ENCODE results near the gene PLCH1. TPM values are rescaled to one million over a fixed set of nuclear protein-coding genes. Genes with fewer than 3 reads are reported as not detected.

PLCH1 gene
- total and polyA plus RNA-seq, 2 donors (not counting 1 experiment from before 2014, with no cell fraction given): 0.27 TPM; not detected in 1

DNA sequence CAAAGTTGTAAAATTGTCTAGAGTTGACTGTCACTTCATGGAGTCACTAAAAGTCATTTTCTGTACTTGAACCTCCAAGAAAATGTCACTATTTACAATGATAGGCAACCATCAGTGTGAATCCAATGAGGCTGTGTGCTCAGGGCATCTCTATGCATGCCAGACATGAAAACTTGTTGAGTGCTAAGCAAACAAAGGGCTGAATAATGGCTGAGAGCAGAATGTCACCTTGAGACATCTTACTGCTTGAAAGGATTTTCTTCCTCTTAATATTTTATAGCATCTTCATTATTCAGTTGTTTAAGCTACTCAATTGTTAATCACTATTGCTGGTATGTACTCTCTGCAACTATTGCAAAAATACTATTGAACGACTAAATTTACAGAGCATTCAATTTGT is 184.7 kb downstream of the PLCH1 start:
- Mint-ChIP-seq H3K9me3 (ENCODE audit: insufficient read depth) (no peaks in the 10 kb centered on the region), H3K4me1 (peaks cover 3% of the 10 kb centered on the region), H3K27me3 (no peaks in the 10 kb centered on the region), H3K4me3 (no peak overlapping the region), H3K27ac (no peak overlapping the region)
- ChIA-PET POLR2A (no interaction called here), CTCF (no interaction called here)
- Histone ChIP-seq H3K27ac (ENCODE audit: low read length in 2 of 2) (no peak overlapping the region), H3K9me3 (ENCODE audit: control extremely low read depth in 1 of 3, control insufficient read depth in 2 of 3, insufficient read depth in 1 of 3, low read length in 2 of 3) (no peaks in the 10 kb centered on the region), H3K9ac (ENCODE audit: low read length) (no peak overlapping the region), H3K4me3 (ENCODE audit: control extremely low read depth in 1 of 5, extremely low read depth in 1 of 5, insufficient read depth in 1 of 5, low read depth in 2 of 5, low read length in 4 of 5) (no peak overlapping the region), H3K4me1 (ENCODE audit: control insufficient read depth in 2 of 2, insufficient read depth in 2 of 2, low read length in 2 of 2) (no peaks in the 10 kb centered on the region), H3K79me2 (ENCODE audit: control insufficient read depth, insufficient read depth, low read length) (no peaks in the 10 kb centered on the region), H3K27me3 (replicated peaks in 1 of 4; ENCODE audit: control extremely low read depth in 1 of 4, control insufficient read depth in 3 of 4, insufficient read depth in 4 of 4, low read length in 3 of 4) (no peaks in the 10 kb centered on the region), H2AFZ (ENCODE audit: insufficient read depth, low read depth, low read length, poor library complexity, severe bottlenecking) (no peak overlapping the region), H3K4me2 (replicated peaks; ENCODE audit: low read depth, low read length, poor library complexity, severe bottlenecking) (no peak overlapping the region), H4K20me1 (ENCODE audit: control insufficient read depth, insufficient read depth, low read length, poor library complexity, severe bottlenecking) (no peaks in the 10 kb centered on the region), H3K36me3 (replicated peaks in 1 of 2; ENCODE audit: control extremely low read depth in 1 of 2, control insufficient read depth in 1 of 2, extremely low read depth in 1 of 2, insufficient read depth in 2 of 2, low read length in 1 of 2) (no peaks in the 10 kb centered on the region)
- DNase-seq (no peak), ATAC-seq (ENCODE audit: low read depth) (no peak)
- no CpG with 5 or more reads among the region's 1 CpG for WGBS (ENCODE audit: insufficient coverage)
- intact Hi-C loops (cut with micrococcal nuclease): no loop called here
- TF ChIP-seq, protein P1, sequence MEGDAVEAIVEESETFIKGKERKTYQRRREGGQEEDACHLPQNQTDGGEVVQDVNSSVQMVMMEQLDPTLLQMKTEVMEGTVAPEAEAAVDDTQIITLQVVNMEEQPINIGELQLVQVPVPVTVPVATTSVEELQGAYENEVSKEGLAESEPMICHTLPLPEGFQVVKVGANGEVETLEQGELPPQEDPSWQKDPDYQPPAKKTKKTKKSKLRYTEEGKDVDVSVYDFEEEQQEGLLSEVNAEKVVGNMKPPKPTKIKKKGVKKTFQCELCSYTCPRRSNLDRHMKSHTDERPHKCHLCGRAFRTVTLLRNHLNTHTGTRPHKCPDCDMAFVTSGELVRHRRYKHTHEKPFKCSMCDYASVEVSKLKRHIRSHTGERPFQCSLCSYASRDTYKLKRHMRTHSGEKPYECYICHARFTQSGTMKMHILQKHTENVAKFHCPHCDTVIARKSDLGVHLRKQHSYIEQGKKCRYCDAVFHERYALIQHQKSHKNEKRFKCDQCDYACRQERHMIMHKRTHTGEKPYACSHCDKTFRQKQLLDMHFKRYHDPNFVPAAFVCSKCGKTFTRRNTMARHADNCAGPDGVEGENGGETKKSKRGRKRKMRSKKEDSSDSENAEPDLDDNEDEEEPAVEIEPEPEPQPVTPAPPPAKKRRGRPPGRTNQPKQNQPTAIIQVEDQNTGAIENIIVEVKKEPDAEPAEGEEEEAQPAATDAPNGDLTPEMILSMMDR (IDR thresholded peaks at IDR 0.05): no peak
- no peak for TF ChIP-seq EZH2 (IDR thresholded peaks at IDR 0.05; ENCODE audit: borderline replicate concordance, insufficient read depth, low read depth, low read length, poor library complexity, severe bottlenecking)

DNA sequence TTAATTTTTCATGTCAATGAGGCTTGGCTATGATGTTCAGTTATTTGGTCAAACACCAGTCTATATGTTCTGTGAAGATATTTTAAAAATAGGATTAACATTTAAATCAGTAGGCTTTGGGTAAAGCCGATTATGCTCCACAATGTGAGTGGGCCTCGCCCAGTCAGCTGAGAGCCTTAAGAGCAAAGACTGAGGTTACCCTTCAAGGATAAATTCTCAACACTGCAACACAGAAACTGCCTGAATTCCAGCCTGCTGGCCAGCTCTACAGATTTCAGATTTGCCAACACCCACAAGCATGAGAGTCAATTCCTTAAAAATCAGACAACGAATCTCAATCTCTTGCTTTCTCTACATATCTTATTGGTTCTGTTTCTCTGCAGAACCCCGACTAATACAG is 188.3 kb downstream of the PLCH1 start:
- DNase-seq (no peak), ATAC-seq (ENCODE audit: low read depth) (no peak)
- TF ChIP-seq, protein P1 (IDR thresholded peaks at IDR 0.05): no peak
- TF ChIP-seq EZH2 (IDR thresholded peaks at IDR 0.05; ENCODE audit: borderline replicate concordance, insufficient read depth, low read depth, low read length, poor library complexity, severe bottlenecking): no peak
- Histone ChIP-seq H3K4me2 (replicated peaks; ENCODE audit: low read depth, low read length, poor library complexity, severe bottlenecking) (no peak overlapping the region), H3K27me3 (replicated peaks in 1 of 4; ENCODE audit: control extremely low read depth in 1 of 4, control insufficient read depth in 3 of 4, insufficient read depth in 4 of 4, low read length in 3 of 4) (no peaks in the 10 kb centered on the region), H3K79me2 (ENCODE audit: control insufficient read depth, insufficient read depth, low read length) (no peaks in the 10 kb centered on the region), H3K4me3 (ENCODE audit: control extremely low read depth in 1 of 5, extremely low read depth in 1 of 5, insufficient read depth in 1 of 5, low read depth in 2 of 5, low read length in 4 of 5) (no peak overlapping the region), H3K9ac (ENCODE audit: low read length) (no peak overlapping the region), H3K36me3 (replicated peaks in 1 of 2; ENCODE audit: control extremely low read depth in 1 of 2, control insufficient read depth in 1 of 2, extremely low read depth in 1 of 2, insufficient read depth in 2 of 2, low read length in 1 of 2) (no peaks in the 10 kb centered on the region), H3K9me3 (ENCODE audit: control extremely low read depth in 1 of 3, control insufficient read depth in 2 of 3, insufficient read depth in 1 of 3, low read length in 2 of 3) (no peaks in the 10 kb centered on the region), H3K4me1 (ENCODE audit: control insufficient read depth in 2 of 2, insufficient read depth in 2 of 2, low read length in 2 of 2) (peaks cover 0 to 3% of the 10 kb centered on the region in 2 donors), H2AFZ (ENCODE audit: insufficient read depth, low read depth, low read length, poor library complexity, severe bottlenecking) (no peak overlapping the region), H3K27ac (ENCODE audit: low read length in 2 of 2) (no peak overlapping the region), H4K20me1 (ENCODE audit: control insufficient read depth, insufficient read depth, low read length, poor library complexity, severe bottlenecking) (no peaks in the 10 kb centered on the region)
- peaks cover 12% of the 10 kb centered on the region for H3K4me1 Mint-ChIP-seq
- H3K9me3 Mint-ChIP-seq (ENCODE audit: insufficient read depth): no peaks in the 10 kb centered on the region
- intact Hi-C loops (cut with micrococcal nuclease): no loop called here
- no peak overlapping the region for H3K27ac Mint-ChIP-seq
- H3K27me3 Mint-ChIP-seq: no peaks in the 10 kb centered on the region
- ChIA-PET CTCF (no interaction called here), POLR2A (no interaction called here)
- WGBS (ENCODE audit: insufficient coverage): 100% methylated on average over 2 of the region's 4 CpGs
- H3K4me3 Mint-ChIP-seq: no peak overlapping the region

Measured in B cell (primary cell).